Tibial nerve (tissue), 4 donors: ENCODE data around the gene RBMS3. TPM values are rescaled to one million over a fixed set of nuclear protein-coding genes. Genes with fewer than 3 reads are reported as not detected.

Experiments
- DNase-seq, 2 donors: peaks; one replicate each; pipeline ENCODE4 v3.0.0-alpha.2; 2019; ENCODE audit warnings: low spot score in 2 of 2
- H3K27ac ChIP-seq, 4 donors: fragments of 200-600 bp; sonication (generic) in 3 of 4; one replicate each; pipeline ENCODE4 v1.5.1; 2017 to 2019; ENCODE audit warnings: mild to moderate bottlenecking in 1 of 4
- H3K27me3 ChIP-seq, 2 donors: fragments of 200-600 bp; sonication (generic) in 1 of 2; one replicate each; pipeline versions ENCODE4 v1.5.1 to v1.6.0; 2017 to 2019
- H3K36me3 ChIP-seq, 3 donors: fragments of 200-600 bp; sonication (generic); one replicate each; pipeline ENCODE4 v1.5.1; 2018 to 2019
- H3K4me1 ChIP-seq, 4 donors: fragments of 200-600 bp; sonication (generic) in 3 of 4; one replicate each; pipeline ENCODE4 v1.5.1; 2017 to 2019
- H3K4me3 ChIP-seq, 4 donors: fragments of 200-600 bp; sonication (generic) in 3 of 4; one replicate each; pipeline ENCODE4 v1.5.1; 2017 to 2019; ENCODE audit warnings: mild to moderate bottlenecking in 1 of 4, moderate library complexity in 1 of 4
- H3K9me3 ChIP-seq, 4 donors: fragments of 200-600 bp; sonication (generic) in 3 of 4; one replicate each; pipeline ENCODE4 v1.5.1; 2017 to 2019
- CTCF ChIP-seq, 5 experiments: fragments of 200-600 bp in 3 of 5; fragments of 450-650 bp in 2 of 5; sonication (generic) in 3 of 5; IDR thresholded peaks; one replicate each; pipeline ENCODE4 v1.5.1; 2016 to 2019; ENCODE audit warnings: antibody characterized with exemption in 5 of 5, mild to moderate bottlenecking in 3 of 5, moderate library complexity in 2 of 5
- EP300 ChIP-seq, 2 donors: sonication (generic); formaldehyde crosslinking; IDR thresholded peaks; one replicate each; pipeline ENCODE4 v1.6.1; 2017; ENCODE audit warnings: antibody characterized with exemption in 2 of 2, mild to moderate bottlenecking in 1 of 2
- POLR2A ChIP-seq, 2 donors: fragments of 450-650 bp; IDR thresholded peaks; one replicate each; pipeline ENCODE4 v1.6.1; 2017; ENCODE audit warnings: antibody characterized with exemption in 2 of 2, mild to moderate bottlenecking in 2 of 2, moderate library complexity in 2 of 2
- WGBS, 2 donors: methylation state at CpG; one replicate each; pipeline ENCODE4 v1.1.5; 2018; 5-methylcytosine and 5-hydroxymethylcytosine counted together
- total RNA-seq, 4 donors: library from RNA; depleted of rRNA; stranded (reverse); fragments of >200 nt; gene quantifications; one replicate each; pipeline ENCODE4 v1.1.0, GENCODE V29; 2016

The RBMS3 gene
- total RNA-seq, 4 donors from 2014 or later, result 157 to 175 (median 161) TPM

GRCh38 chr3:29290596-29290995 lies 9.7 kb downstream of the RBMS3 start:
- Histone ChIP-seq H3K27ac (peak overlapping the region in 3 of 4 donors; percentile 22 to 53 (median 25)), H3K9me3 (no peaks in the 10 kb centered on the region), H3K27me3 (no peaks in the 10 kb centered on the region), H3K4me1 (peaks cover 0 to 78% (median 29%) of the 10 kb centered on the region in 4 donors), H3K4me3 (no peak overlapping the region), H3K36me3 (no peaks in the 10 kb centered on the region)
- WGBS, 2 donors, result 12 to 16% methylated on average over 2 of the region's 2 CpGs
- TF ChIP-seq POLR2A (IDR thresholded peaks at IDR 0.05) (no peak), CTCF (IDR thresholded peaks at IDR 0.05) (no peak), EP300 (IDR thresholded peaks at IDR 0.05) (no peak)
- no peak for DNase-seq

DNA sequence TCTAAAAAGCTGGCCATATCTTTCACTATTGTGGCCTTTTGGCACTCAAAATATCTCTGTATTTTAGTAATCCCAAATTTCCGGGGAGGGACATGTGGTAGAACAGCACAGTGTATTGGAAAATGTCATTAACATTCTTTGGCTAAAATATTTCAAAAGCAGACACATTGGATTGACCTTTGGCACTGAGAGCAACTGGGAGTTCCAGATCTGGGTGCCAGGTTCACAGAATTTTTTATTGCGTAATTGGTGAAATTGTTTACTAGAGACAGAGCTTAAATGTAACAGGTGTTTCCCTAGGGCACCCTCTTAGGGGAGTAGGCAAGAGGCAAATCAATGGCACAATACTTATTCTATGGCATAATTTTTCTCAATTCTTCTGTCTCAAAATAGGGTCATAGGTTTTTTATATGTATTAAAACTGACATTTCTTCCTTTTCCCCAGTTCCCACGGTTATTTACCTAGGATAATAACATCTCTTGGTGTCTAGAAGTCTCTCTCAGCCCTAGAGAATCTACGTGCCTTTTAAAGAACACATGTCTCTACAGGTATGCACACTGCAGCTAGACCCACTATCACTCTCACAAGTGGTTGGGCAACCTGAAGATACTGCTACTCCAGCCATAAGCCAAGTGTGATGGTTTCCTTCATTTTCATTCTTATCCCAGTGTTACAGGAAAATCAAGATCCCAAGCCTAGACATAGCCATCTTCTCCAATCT lies 10.6 kb downstream of the RBMS3 start:
- Histone ChIP-seq H3K4me1 (peaks cover 0 to 86% (median 29%) of the 10 kb centered on the region in 4 donors), H3K27ac (peak overlapping the region in 2 of 4 donors; percentile 22 to 64), H3K4me3 (no peak overlapping the region), H3K27me3 (no peaks in the 10 kb centered on the region), H3K9me3 (no peaks in the 10 kb centered on the region), H3K36me3 (no peaks in the 10 kb centered on the region)
- DNase-seq, result peak in 1 of 2 donors; percentile 43
- WGBS, 2 donors, result 39 to 52% methylated on average over 4 of the region's 4 CpGs
- TF ChIP-seq EP300 (IDR thresholded peaks at IDR 0.05), result peak in 1 of 2 donors; percentile 87
- TF ChIP-seq POLR2A (IDR thresholded peaks at IDR 0.05), result no peak

DNA sequence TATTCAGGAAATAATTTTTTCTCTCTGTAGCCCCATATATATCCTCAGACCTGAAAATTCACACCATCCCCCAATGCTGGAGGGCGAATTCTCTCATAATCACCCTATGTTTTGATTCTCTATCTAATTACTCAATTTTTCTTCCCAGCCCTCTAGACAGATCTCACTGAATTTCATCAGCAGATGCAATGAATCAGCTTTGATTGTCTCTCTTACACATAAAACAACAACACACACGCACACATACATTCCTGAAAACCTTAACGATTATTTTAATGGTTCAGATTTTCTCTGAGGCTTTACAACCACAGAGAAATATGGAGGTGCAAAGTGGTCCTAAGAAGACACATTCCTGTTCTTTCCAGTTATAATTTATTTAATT lies 11.1 kb downstream of the RBMS3 start:
- H3K4me1 ChIP-seq, result peaks cover 0 to 89% (median 28%) of the 10 kb centered on the region in 4 donors
- no peak for TF ChIP-seq EP300 (IDR thresholded peaks at IDR 0.05)
- no peak for TF ChIP-seq CTCF (IDR thresholded peaks at IDR 0.05)
- no peak for TF ChIP-seq POLR2A (IDR thresholded peaks at IDR 0.05)
- no peaks in the 10 kb centered on the region for H3K36me3 ChIP-seq
- no peaks in the 10 kb centered on the region for H3K27me3 ChIP-seq
- peak overlapping the region in 1 of 4 donors; percentile 64 for H3K27ac ChIP-seq
- DNase-seq, result no peak
- 85 to 88% methylated on average over 3 of the region's 3 CpGs for WGBS, 2 donors
- no peak overlapping the region for H3K4me3 ChIP-seq
- H3K9me3 ChIP-seq, result no peaks in the 10 kb centered on the region

GRCh38 chr3:29293421-29293820 lies 12.6 kb downstream of the RBMS3 start:
- 29 to 70% methylated on average over 2 of the region's 2 CpGs for WGBS, 2 donors
- DNase-seq, result no peak
- Histone ChIP-seq H3K4me3 (no peak overlapping the region), H3K36me3 (no peaks in the 10 kb centered on the region), H3K27me3 (no peaks in the 10 kb centered on the region), H3K9me3 (no peaks in the 10 kb centered on the region), H3K27ac (peak overlapping the region in 2 of 4 donors; percentile 37 to 64), H3K4me1 (peaks cover 0 to 90% (median 24%) of the 10 kb centered on the region in 4 donors)
- TF ChIP-seq POLR2A (IDR thresholded peaks at IDR 0.05), result no peak
- TF ChIP-seq CTCF (IDR thresholded peaks at IDR 0.05), result no peak
- no peak for TF ChIP-seq EP300 (IDR thresholded peaks at IDR 0.05)

- 79 to 90% methylated on average over 1 of the region's 1 CpG for WGBS, 2 donors
- Histone ChIP-seq H3K9me3 (no peaks in the 10 kb centered on the region), H3K27me3 (no peaks in the 10 kb centered on the region), H3K27ac (no peak overlapping the region), H3K4me3 (no peak overlapping the region), H3K4me1 (peaks cover 0 to 86% (median 11%) of the 10 kb centered on the region in 4 donors), H3K36me3 (no peaks in the 10 kb centered on the region)
- no peak for TF ChIP-seq EP300 (IDR thresholded peaks at IDR 0.05)
- TF ChIP-seq POLR2A (IDR thresholded peaks at IDR 0.05), result no peak
- TF ChIP-seq CTCF (IDR thresholded peaks at IDR 0.05), result no peak
- no peak for DNase-seq
These were observed 17.1 kb downstream of the RBMS3 start for GRCh38 chr3:29297998-29298397.
